Mesodermal cell (in vitro differentiated cells): ENCODE results near the gene RPRML.
"Not testable (repeated sequence)": the region's sequence is repeated elsewhere in the genome, so short reads cannot be mapped to it uniquely, and the experiment has no call there.

Experiments
- H3K27ac ChIP-seq: 2 replicates; pipeline ENCODE4 v1.7.0; 2013; ENCODE audit warnings: mild to moderate bottlenecking, low read depth, low read length, moderate library complexity; ENCODE audit not compliant: severe bottlenecking
- H3K36me3 ChIP-seq: 2 replicates; pipeline ENCODE4 v1.7.1; 2013; ENCODE audit warnings: mild to moderate bottlenecking, low read length, moderate library complexity; ENCODE audit not compliant: control insufficient read depth, insufficient read depth
- H3K4me1 ChIP-seq: one replicate; pipeline ENCODE4 v1.7.1; 2013; ENCODE audit warnings: mild to moderate bottlenecking, low read length; ENCODE audit not compliant: insufficient read depth, control insufficient read depth, poor library complexity, severe bottlenecking
- H3K4me3 ChIP-seq: 2 replicates; pipeline ENCODE4 v1.7.0; 2013; ENCODE audit warnings: low read length, control low read depth, mild to moderate bottlenecking; ENCODE audit not compliant: insufficient read depth, poor library complexity, severe bottlenecking; ENCODE audit errors: extremely low read depth
- H3K9me3 ChIP-seq: 2 replicates; pipeline ENCODE4 v1.7.1; 2013; ENCODE audit warnings: mild to moderate bottlenecking, low read length, moderate library complexity; ENCODE audit not compliant: control insufficient read depth
- whole genome bisulfite sequencing, 2 experiments: methylation state at CpG; one replicate each; pipeline ENCODE4 v1.1.5; 2013; ENCODE audit warnings: missing lambda C conversion rate in 2 of 2; ENCODE audit not compliant: insufficient coverage in 2 of 2; 5-methylcytosine and 5-hydroxymethylcytosine counted together

RPRML gene

GRCh38 chr17:46960152-46960551 lies 18.9 kb downstream of the RPRML start:
- Histone ChIP-seq H3K4me3 (no peak overlapping the region), H3K9me3 (no peaks in the 10 kb centered on the region), H3K36me3 (no peaks in the 10 kb centered on the region), H3K4me1 (peaks cover 2% of the 10 kb centered on the region), H3K27ac (no peak overlapping the region)
- WGBS, 2 experiments = 0 to 45% methylated on average over 1 to 2 of the region's 2 CpGs

GRCh38 chr17:46958041-46958591 lies 20.9 kb downstream of the RPRML start:
- peaks cover 2% of the 10 kb centered on the region for H3K4me1 ChIP-seq
- H3K4me3 ChIP-seq = no peak overlapping the region
- no peaks in the 10 kb centered on the region for H3K9me3 ChIP-seq
- H3K36me3 ChIP-seq = no peaks in the 10 kb centered on the region
- WGBS, 2 experiments = 70 to 73% methylated on average over 5 to 6 of the region's 8 CpGs
- H3K27ac ChIP-seq = no peak overlapping the region

GRCh38 chr17:46953191-46953590 lies 25.9 kb downstream of the RPRML start:
- not testable (repeated sequence) for H3K27ac ChIP-seq

GRCh38 chr17:46952115-46952514 lies 26.9 kb downstream of the RPRML start:
- Histone ChIP-seq H3K36me3 (no peaks in the 10 kb centered on the region), H3K4me3 (no peak overlapping the region), H3K9me3 (no peaks in the 10 kb centered on the region), H3K4me1 (no peaks in the 10 kb centered on the region), H3K27ac (no peak overlapping the region)
- WGBS, 2 experiments = 90 to 92% methylated on average over 7 of the region's 9 CpGs

More at GRCh38 chr17:46953191-46953590, 25.9 kb downstream of the RPRML start:
- not testable (repeated sequence) for H3K4me1 ChIP-seq, H3K4me3 ChIP-seq, H3K9me3 ChIP-seq, H3K36me3 ChIP-seq
- no CpG with 5 or more reads among the region's 4 CpGs for WGBS, 2 experiments

- no peaks in the 10 kb centered on the region for H3K4me1 ChIP-seq
- no peak overlapping the region for H3K4me3 ChIP-seq
- 43 to 67% methylated on average over 3 of the region's 5 CpGs for WGBS, 2 experiments
- H3K27ac ChIP-seq = no peak overlapping the region
- no peaks in the 10 kb centered on the region for H3K9me3 ChIP-seq
- H3K36me3 ChIP-seq = no peaks in the 10 kb centered on the region
Observed at GRCh38 chr17:46951706-46952105, 27.3 kb downstream of the RPRML start.

- Histone ChIP-seq H3K4me3 (no peak overlapping the region), H3K27ac (no peak overlapping the region), H3K4me1 (no peaks in the 10 kb centered on the region), H3K9me3 (no peaks in the 10 kb centered on the region), H3K36me3 (no peaks in the 10 kb centered on the region)
- WGBS, 2 experiments = 68 to 78% methylated on average over 9 to 12 of the region's 16 CpGs
Observed at GRCh38 chr17:46950997-46951621, 27.9 kb downstream of the RPRML start.

GRCh38 chr17:46950342-46950996 lies 28.6 kb downstream of the RPRML start:
- no peaks in the 10 kb centered on the region for H3K36me3 ChIP-seq
- no peak overlapping the region for H3K4me3 ChIP-seq
- H3K9me3 ChIP-seq = no peaks in the 10 kb centered on the region
- no peaks in the 10 kb centered on the region for H3K4me1 ChIP-seq
- no peak overlapping the region for H3K27ac ChIP-seq
- 85 to 86% methylated on average over 5 to 7 of the region's 7 CpGs for WGBS, 2 experiments

GRCh38 chr17:46949291-46950174 lies 29.5 kb downstream of the RPRML start:
- Histone ChIP-seq H3K36me3 (no peaks in the 10 kb centered on the region), H3K9me3 (no peaks in the 10 kb centered on the region), H3K27ac (no peak overlapping the region), H3K4me1 (peaks cover 9% of the 10 kb centered on the region), H3K4me3 (no peak overlapping the region)
- 75 to 87% methylated on average over 7 to 9 of the region's 11 CpGs for WGBS, 2 experiments

- peaks cover 18% of the 10 kb centered on the region for H3K4me1 ChIP-seq
- WGBS, 2 experiments = 93 to 96% methylated on average over 4 to 5 of the region's 5 CpGs
Observed at GRCh38 chr17:46948544-46948943, 30.5 kb downstream of the RPRML start.

GRCh38 chr17:46947216-46947615 lies 31.8 kb downstream of the RPRML start:
- H3K36me3 ChIP-seq = peaks cover 1% of the 10 kb centered on the region
- H3K4me1 ChIP-seq = peaks cover 28% of the 10 kb centered on the region
- WGBS, 2 experiments = 80% methylated on average over 1 of the region's 3 CpGs; no CpG with 5 or more reads in 1 of the 2 experiments
- no peak overlapping the region for H3K27ac ChIP-seq
- no peak overlapping the region for H3K4me3 ChIP-seq
- H3K9me3 ChIP-seq = no peaks in the 10 kb centered on the region

More at GRCh38 chr17:46948544-46948943, 30.5 kb downstream of the RPRML start:
- no peak overlapping the region for H3K4me3 ChIP-seq
- H3K27ac ChIP-seq = no peak overlapping the region
- no peaks in the 10 kb centered on the region for H3K9me3 ChIP-seq
- no peaks in the 10 kb centered on the region for H3K36me3 ChIP-seq
